Stimulated activated CD8-positive, alpha-beta memory T cell treated with anti-CD3 and anti-CD28 coated beads, Interleukin-15, amount 100 ng/mL, for 24 hours (primary cell): ENCODE measurements around the gene GJB2.
A peak's percentile ranks its signal among the peaks of the same experiment; 100 is the strongest.
"Not testable (repeated sequence)": the region's sequence is repeated elsewhere in the genome, so short reads cannot be mapped to it uniquely, and the experiment has no call there.

Experiments
- DNase-seq: peaks from one replicate; pipeline ENCODE4 v3.0.0-alpha.2; 2020; ENCODE audit warnings: low read depth

Gene GJB2

DNA sequence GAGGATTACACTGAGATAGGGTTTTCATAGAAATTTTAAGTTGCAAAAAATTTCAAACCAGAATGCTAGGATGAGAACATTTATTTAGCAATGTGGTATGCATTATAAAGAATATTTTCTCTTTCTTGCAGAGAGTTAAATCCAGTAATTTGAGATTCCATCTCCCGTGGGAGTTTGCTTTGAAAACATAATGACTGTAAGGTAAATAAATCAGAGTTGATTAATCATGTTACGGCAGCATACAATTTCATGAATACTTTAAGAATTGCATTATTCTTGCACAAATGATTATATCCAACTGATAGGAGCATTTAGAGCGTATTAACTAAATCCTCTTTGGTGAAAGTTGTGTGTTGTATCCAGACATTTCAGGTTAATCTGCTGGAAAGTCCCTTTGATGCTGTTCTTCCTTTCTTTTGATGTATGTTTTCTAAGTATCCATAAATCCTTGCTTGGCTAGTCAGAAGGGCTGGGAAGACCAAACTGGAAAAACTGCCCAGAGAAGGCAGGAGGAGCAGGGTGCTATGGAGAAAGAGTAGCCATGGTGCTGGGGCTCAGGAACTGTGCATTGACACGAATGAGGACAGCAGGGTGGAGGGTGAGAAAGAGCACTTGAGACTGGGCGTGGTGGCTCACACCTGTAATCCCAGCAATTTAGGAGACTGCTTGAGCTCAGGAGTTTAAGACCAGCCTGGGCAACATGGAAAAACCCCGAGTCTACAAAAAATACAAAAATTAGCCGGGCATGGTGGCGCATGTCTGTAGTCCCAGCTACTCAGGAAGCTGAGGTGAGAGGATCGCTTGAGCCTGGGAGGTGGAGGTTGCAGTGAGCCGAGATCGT is 27.1 kb downstream of the GJB2 start:
- DNase-seq = no peak

- no peak for DNase-seq
These were observed 30.8 kb downstream of the GJB2 start for GRCh38 chr13:20161951-20162300.

- DNase-seq = peak; percentile 32
These were observed 31.3 kb downstream of the GJB2 start for GRCh38 chr13:20161275-20161950.

DNA sequence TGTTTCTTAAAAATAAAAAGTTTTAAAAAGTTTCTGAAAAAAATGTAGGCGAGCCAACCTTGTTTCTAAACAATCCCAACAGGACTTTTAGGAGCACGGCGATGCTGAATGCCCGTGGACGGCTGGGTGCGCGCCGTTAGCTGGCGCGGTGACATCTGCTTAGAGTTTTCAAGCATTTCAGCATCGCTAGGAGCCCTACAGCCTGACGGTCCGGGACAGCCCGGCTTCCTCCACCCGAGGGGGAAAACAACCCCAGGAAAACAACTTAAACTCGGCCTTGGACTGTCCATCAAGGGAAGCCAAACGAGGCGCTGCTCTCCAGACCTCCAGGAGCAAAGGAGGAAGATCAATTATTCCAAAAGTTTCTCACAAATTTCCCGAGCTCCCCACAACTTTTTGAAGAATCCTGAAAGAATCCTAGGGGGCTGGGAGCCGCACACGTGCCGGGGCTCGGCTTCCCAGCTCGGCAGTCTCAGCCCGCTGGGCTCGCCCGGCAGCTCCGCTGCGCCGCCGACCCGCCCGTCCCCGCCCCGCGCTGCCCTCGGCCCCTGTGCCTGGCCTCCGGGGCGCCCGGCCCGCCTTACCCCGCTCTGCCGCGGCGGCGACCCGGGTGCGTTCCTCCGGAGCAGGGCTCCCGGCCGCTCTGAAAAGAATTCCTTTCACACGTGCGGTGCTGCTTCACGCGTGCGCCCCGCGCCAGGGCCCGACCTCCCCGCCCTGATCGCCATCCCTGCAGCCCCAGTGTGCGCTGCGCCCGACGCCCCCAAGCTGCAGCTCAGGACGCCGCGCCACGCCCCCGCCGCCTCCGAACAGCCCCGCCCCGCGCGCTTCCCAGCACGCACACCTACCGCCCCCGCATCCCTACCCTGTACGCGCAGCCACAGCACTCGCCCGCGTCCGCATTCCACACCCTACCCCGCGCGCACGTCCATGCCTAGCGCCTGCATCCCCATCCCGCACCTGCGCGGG is 32.1 kb downstream of the GJB2 start, which contains the start of gene GJA3:
TSS of gene GJA3 (minus strand) at position 747 of the 969 bp plus-strand sequence. CDS start 17,764 bp downstream, outside the sequence.
- DNase-seq = peak; percentile 32

- no peak for DNase-seq
These were observed 33.0 kb downstream of the GJB2 start for GRCh38 chr13:20159646-20160305.

GRCh38 chr13:20157151-20157796 is 35.5 kb downstream of the GJB2 start:
- DNase-seq = no peak

- no peak for DNase-seq
These were observed 36.0 kb downstream of the GJB2 start for GRCh38 chr13:20156702-20157101.

DNA sequence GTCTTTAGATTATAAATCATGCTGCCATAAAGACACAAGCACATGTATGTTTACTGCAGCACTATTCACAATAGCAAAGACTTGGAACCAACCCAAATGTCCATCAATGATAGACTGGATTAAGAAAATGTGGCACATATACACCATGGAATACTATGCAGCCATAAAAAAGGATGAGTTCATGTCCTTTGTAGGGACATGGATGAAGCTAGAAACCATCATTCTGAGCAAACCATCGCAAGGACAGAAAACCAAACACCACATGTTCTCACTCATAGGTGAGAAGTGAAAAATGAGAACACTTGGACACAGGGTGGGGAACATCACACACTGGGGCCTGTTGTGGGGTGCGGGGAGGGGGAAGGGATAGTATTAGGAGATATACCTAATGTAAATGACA is 39.4 kb downstream of the GJB2 start:
- not testable (repeated sequence) for DNase-seq

GRCh38 chr13:20151612-20152011 is 41.1 kb downstream of the GJB2 start:
- no peak for DNase-seq

GRCh38 chr13:20151016-20151415 is 41.7 kb downstream of the GJB2 start:
- DNase-seq = no peak

DNA sequence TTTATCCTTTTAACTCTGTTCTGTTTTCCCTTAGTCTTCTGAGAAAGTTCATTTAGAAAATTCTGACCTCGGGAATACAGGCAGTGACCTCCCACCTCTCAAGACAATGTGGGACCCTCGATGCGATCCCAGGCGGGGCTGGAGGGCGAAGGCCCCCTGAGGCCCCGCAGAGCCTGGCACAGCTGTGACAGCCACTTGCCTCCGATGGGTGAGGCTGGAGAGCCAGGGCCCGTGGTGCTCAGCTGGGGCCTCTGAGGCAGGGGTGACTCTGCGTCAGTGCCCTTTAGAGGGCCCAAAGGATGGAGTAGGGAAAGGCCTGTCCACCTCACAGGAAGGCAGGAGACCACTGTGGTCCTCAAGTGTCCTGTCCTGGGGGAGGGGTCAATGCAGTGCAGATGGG is 42.2 kb downstream of the GJB2 start:
- no peak for DNase-seq

DNA sequence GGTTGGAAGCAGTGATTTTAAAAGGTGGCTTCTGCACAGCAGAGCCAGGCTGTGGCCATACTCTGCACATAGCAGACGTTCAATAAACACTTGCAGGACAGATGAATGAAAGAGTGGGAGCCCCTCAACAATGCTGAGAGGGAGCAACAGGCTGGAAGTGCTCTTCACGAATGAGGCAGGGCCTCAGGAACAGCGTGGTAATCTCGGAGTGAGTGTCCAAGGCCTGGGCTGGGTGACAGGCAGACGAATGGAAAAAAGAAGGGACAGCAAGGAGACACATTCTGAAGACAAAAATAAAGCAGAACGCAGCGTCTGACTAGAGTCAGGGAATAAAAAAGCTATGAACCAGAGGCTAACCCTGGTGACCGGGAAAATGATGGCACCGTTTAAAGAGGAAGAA is 43.0 kb downstream of the GJB2 start:
- no peak for DNase-seq

DNA sequence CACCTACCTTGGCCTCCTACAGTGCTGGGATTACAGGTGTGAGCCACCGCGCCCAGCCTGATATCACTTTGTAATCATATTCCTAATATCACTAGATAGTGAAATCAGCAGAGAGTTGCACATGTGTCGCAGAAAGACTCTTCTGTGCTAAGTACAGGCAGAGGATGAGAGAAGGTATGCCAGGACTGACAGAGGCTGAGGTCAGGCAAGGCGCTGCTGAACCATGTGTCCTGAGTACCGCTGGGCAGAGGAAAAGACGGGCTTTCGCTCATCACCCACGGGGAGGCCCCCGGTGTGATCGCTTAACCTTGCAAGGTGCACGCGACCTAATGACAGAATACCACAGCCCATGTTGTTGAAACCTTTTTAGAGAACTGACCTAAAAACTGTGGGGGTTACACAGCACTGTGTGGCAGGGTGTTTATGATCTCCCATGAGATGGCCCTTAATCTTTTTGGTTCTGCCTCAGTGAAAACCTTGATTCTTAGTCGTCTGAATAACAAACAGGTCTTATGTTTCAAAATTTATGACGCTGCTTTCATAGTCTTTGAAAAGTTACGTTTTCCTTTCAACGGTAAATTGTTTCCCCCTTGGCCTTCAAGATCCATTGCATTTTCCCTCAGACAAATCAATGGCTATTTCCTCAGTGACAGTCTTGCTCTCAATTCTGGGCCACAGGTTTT is 44.1 kb downstream of the GJB2 start:
- DNase-seq = no peak

DNA sequence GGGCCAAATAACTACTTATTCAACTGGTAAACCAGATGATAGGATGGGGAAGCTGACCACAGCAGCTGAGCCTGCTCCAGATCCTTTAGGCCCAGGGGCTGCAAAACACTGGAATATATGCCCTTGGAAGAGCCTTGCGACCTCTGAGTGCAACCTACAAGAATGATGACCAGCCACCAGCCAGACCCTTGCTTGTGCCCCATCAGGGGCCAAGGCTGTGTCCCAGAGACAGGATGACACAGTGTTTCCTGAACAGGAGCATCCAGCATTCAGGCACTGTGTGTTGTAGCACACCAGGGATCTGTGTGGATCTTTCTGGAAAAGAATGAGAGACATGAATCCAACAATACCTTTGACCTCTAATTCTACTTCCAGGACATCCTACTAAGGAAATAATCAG is 46.4 kb downstream of the GJB2 start:
- DNase-seq = no peak

DNA sequence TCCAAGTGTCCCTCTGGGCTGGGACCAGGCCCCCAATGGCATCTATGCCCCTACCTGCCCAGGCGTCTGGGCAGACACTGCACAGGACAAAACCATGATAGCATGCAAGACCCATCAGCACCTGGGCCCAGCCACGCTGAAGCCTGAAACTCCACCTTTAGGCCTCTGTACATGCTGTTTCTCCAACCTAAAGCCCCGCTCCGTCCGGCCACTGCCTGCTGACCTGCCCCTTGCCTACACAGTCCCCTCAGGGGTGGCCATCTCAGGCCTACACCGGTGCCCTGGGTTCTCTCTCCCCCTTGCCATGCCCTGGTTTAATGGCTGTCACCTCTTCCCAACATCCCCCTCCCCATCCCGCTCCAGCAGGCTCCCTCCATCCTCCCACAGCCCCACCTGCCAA is 47.2 kb downstream of the GJB2 start:
- no peak for DNase-seq

- DNase-seq = no peak
These were observed 48.4 kb downstream of the GJB2 start for GRCh38 chr13:20144141-20144850.

DNA sequence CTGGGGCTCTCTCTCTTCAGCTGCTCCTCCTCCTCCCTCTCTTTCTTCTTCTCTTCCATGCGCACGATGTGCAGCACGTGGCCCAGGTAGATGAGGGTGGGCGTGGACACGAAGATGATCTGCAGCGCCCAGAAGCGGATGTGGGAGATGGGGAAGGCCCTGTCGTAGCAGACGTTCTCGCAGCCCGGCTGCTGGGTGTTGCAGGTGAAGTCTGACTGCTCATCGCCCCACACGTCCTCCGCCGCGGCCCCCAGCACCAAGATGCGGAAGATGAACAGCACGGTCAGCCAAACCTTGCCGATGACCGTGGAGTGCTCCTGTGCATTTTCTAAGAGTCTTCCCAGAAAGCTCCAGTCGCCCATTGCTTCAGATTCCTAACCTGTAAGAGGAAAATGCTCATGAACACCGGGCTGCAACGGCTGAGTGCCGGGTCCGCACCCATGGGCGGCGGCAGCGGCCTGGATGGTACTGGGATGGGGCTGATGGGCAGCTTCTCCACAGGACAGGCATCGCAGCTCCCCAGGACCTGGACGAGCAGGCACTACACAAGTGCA is 49.7 kb downstream of the GJB2 start:
- DNase-seq = no peak

GRCh38 chr13:20142023-20142926 is 50.5 kb downstream of the GJB2 start:
- DNase-seq = no peak
